Adrenal gland (tissue), 12 donors: Measurements from ENCODE around the gene MEIS1. TPM values are rescaled to one million over a fixed set of nuclear protein-coding genes. Genes with fewer than 3 reads are reported as not detected.

ENCODE experiments used
- DNase-seq, 7 donors: peaks; one replicate each; pipeline ENCODE4 v3.0.0-alpha.2; 2019 to 2020
- H3K27ac ChIP-seq, 5 donors: fragments of 200-600 bp; sonication (generic) in 4 of 5; 1 replicate in 3 of 5; 2 replicates in 2 of 5; pipeline versions ENCODE4 v1.5.1 to v1.8.0; 2016 to 2020; ENCODE audit warnings: mild to moderate bottlenecking in 1 of 5
- H3K27me3 ChIP-seq: fragments of 200-600 bp; 2 replicates; pipeline ENCODE4 v1.8.0; 2021
- H3K36me3 ChIP-seq, 2 donors: fragments of 200-600 bp; replicated peaks in 1 of 2; 1 replicate in 1 of 2; 2 replicates in 1 of 2; pipeline versions ENCODE4 v1.5.1 to v1.8.0; 2018 to 2022
- H3K4me1 ChIP-seq, 2 donors: fragments of 200-600 bp; replicated peaks in 1 of 2; 1 replicate in 1 of 2; 2 replicates in 1 of 2; pipeline versions ENCODE4 v1.5.1 to v1.8.0; 2018 to 2021
- H3K4me3 ChIP-seq, 4 donors: fragments of 200-600 bp; sonication (generic) in 3 of 4; one replicate each; pipeline ENCODE4 v1.5.1; 2016 to 2018
- H3K9me3 ChIP-seq, 3 donors: fragments of 200-600 bp; sonication (generic) in 1 of 3; replicated peaks in 1 of 3; 1 replicate in 2 of 3; 2 replicates in 1 of 3; pipeline versions ENCODE4 v1.5.1 to v1.8.0; 2016 to 2021
- POLR2A ChIP-seq, 2 donors: fragments of 450-650 bp; IDR thresholded peaks; one replicate each; pipeline ENCODE4 v1.6.1; 2017; ENCODE audit warnings: antibody characterized with exemption in 2 of 2, mild to moderate bottlenecking in 2 of 2, moderate library complexity in 1 of 2
- WGBS, 4 donors: extraction: QIAGEN DNeasy Blood & Tissue Kit in 2 of 4; methylation state at CpG; one replicate each; pipeline versions ENCODE4 v1.1.5 to v1.1.7; 2013 to 2017; 5-methylcytosine and 5-hydroxymethylcytosine counted together
- intact Hi-C, 2 donors: fragments of 100-400 bp; cut with DNase I; formaldehyde crosslinking; loops; one replicate each; pipeline versions ENCODE4 v1.14.1 to v1.15.0; 2022 to 2023
- polyA plus RNA-seq, 3 donors: library from polyadenylated mRNA; stranded (reverse); fragments of 200-250 nt in 2 of 3; fragments of 350-450 nt in 1 of 3; fragmentation: Illumina TruSeq in 1 of 3; extraction: RNeasy Lipid Tissue Mini Kit (QIAGEN cat#74804) in 1 of 3; gene quantifications; one replicate each; pipeline ENCODE4 v1.2.3, GENCODE V29; 2013 to 2014
- total RNA-seq, 9 donors: library from RNA; depleted of rRNA in 4 of 9; stranded (reverse); fragments of >200 nt in 4 of 9; fragments of 120-200 nt in 1 of 9; fragmentation: NEBNext Ultra II Directional in 1 of 9; extraction: Animal tissue kit (Norgen Biotek cat#: 25700) in 1 of 9; gene quantifications; one replicate each; pipeline versions ENCODE4 v1.1.0 to v1.2.4, GENCODE V29; 2013 to 2023
- TF ChIP-seq, protein P1 (sequence below), 6 experiments: fragments of 450-650 bp in 4 of 6; fragments of 200-600 bp in 2 of 6; sonication (generic) in 1 of 6; IDR thresholded peaks; 1 replicate in 5 of 6; 2 replicates in 1 of 6; pipeline versions ENCODE4 v1.5.1 to v1.8.0; 2016 to 2021; ENCODE audit warnings: antibody characterized with exemption in 6 of 6, mild to moderate bottlenecking in 2 of 6, moderate library complexity in 1 of 6
- donor health status: healthy with polysubstance abuse.
- donor health status: Bipolar disorder and iron deficiency.
- donor health status: DM: yes; HTN: yes; CAD: no.
- donor health status: DM: no; HTN: no; CAD: no.
- donor health status: DM: no; HTN: no; CAD: no.
- donor health status: DM: yes; HTN: yes; CAD: no.

The MEIS1 gene
- total and polyA plus RNA-seq, 12 donors, result 56.3 to 257 (median 107) TPM

DNA sequence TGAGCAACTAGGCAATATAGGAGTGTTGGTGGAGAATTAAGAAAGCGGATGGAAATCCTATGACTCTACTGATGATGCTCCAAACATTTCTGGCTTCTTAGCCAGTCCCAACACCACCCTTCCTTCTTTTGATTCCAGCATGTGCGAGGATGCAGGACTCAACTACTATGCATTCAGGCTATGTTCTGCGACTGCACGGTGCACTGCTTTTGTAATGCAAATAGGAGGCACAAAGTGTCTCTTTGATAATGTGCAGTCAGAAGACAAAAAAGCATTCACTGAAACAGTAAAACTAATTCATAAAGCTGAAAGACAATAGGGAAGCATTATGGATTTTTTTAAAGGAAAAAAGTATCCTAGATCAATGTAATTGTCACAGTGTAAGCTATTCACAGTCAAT is 106.7 kb downstream of the MEIS1 start:
- H3K27me3 ChIP-seq, result no peaks in the 10 kb centered on the region
- intact Hi-C loops, result no loop called here
- WGBS, 4 donors, result 69 to 94% (median 90%) methylated on average over 4 of the region's 4 CpGs
- H3K27ac ChIP-seq, result no peak overlapping the region
- TF ChIP-seq, protein P1, sequence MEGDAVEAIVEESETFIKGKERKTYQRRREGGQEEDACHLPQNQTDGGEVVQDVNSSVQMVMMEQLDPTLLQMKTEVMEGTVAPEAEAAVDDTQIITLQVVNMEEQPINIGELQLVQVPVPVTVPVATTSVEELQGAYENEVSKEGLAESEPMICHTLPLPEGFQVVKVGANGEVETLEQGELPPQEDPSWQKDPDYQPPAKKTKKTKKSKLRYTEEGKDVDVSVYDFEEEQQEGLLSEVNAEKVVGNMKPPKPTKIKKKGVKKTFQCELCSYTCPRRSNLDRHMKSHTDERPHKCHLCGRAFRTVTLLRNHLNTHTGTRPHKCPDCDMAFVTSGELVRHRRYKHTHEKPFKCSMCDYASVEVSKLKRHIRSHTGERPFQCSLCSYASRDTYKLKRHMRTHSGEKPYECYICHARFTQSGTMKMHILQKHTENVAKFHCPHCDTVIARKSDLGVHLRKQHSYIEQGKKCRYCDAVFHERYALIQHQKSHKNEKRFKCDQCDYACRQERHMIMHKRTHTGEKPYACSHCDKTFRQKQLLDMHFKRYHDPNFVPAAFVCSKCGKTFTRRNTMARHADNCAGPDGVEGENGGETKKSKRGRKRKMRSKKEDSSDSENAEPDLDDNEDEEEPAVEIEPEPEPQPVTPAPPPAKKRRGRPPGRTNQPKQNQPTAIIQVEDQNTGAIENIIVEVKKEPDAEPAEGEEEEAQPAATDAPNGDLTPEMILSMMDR (IDR thresholded peaks at IDR 0.05), result no peak
- no peak for TF ChIP-seq POLR2A (IDR thresholded peaks at IDR 0.05)
- DNase-seq, result no peak
- H3K4me3 ChIP-seq, result no peak overlapping the region
- no peaks in the 10 kb centered on the region for H3K9me3 ChIP-seq
- H3K4me1 ChIP-seq, result peaks cover 19 to 59% of the 10 kb centered on the region in 2 donors
- H3K36me3 ChIP-seq, result peaks cover 0 to 6% of the 10 kb centered on the region in 2 donors

DNA sequence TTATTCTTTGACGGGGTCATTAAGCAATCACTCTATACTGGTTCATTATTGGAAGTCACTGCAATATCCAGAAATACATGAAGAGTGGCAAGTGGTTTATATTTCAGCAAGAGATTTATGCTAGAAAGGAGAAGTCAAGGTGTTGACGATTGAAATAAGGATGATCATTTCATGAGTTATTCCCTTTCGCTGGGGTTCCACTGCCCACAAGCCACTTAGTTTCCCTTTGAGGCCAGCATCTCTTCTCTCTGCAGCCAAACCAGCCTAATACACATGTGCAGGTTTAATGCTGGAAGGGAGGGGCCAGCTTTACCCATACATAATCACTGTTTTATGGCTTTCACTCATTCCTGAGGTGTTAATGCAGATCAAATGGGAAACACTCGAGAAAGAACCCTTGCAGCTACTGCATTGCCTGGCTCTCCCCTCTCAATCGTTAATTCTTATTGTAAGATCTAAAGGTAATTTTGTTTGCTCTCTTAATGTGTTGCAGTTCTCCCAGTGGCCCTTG is 108.4 kb downstream of the MEIS1 start:
- TF ChIP-seq, protein P1 (IDR thresholded peaks at IDR 0.05), result no peak
- TF ChIP-seq POLR2A (IDR thresholded peaks at IDR 0.05), result no peak
- peaks cover 0 to 8% of the 10 kb centered on the region in 2 donors for H3K36me3 ChIP-seq
- H3K4me3 ChIP-seq, result no peak overlapping the region
- H3K27me3 ChIP-seq, result no peaks in the 10 kb centered on the region
- no peaks in the 10 kb centered on the region for H3K9me3 ChIP-seq
- no peak overlapping the region for H3K27ac ChIP-seq
- intact Hi-C loops, result no loop called here
- 64 to 87% (median 80%) methylated on average over 5 of the region's 5 CpGs for WGBS, 4 donors
- no peak for DNase-seq
- peaks cover 26 to 59% of the 10 kb centered on the region in 2 donors for H3K4me1 ChIP-seq

DNA sequence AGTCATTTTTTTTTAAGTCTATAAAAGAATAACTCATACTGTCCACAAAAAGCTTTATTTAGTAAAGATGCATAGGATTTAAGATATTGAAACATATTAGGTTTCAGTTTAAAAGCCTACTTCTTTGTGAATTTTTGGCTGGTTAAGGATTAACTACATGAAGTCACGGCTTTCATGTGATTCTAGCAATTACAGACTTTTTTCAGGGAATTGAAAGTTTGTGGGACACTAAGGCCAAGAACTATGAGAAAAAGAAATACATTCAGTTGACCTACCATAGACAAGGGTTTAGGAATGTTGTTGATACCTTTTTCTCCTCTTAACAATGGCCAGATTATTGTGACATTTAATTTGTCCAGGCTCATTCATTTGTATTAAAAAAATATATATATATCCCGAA is 109.3 kb downstream of the MEIS1 start:
- WGBS, 4 donors, result 86 to 94% (median 88%) methylated on average over 2 of the region's 2 CpGs
- no peaks in the 10 kb centered on the region for H3K27me3 ChIP-seq

DNA sequence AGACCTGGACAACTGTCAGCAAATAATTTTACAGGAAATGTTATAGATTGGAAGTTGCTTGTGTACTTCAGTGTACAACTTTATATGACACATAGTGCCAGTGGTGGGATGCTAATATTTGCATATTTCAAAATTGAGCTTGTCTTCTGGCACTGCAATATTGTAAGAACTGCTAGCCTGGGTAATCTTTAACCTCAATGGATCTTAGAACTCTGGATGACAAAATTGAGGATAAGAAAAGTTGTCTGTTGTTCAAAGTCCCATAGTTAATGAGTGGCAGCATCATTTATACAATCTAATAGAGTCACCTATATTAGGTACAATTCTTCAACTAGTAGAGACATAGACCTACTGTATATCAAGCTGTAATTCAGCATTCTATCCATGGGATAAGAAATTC is 110.3 kb downstream of the MEIS1 start:
- no peak overlapping the region for H3K27ac ChIP-seq
- H3K9me3 ChIP-seq, result no peaks in the 10 kb centered on the region
- intact Hi-C loops, result no loop called here
- peaks cover 19 to 50% of the 10 kb centered on the region in 2 donors for H3K4me1 ChIP-seq
- no peak for DNase-seq
- peaks cover 0 to 15% of the 10 kb centered on the region in 2 donors for H3K36me3 ChIP-seq
- no peak for TF ChIP-seq POLR2A (IDR thresholded peaks at IDR 0.05)
- TF ChIP-seq, protein P1 (IDR thresholded peaks at IDR 0.05), result no peak
- H3K27me3 ChIP-seq, result no peaks in the 10 kb centered on the region
- H3K4me3 ChIP-seq, result no peak overlapping the region

More for the DNA sequence above, 109.3 kb downstream of the MEIS1 start:
- Histone ChIP-seq H3K4me3 (no peak overlapping the region), H3K9me3 (no peaks in the 10 kb centered on the region), H3K27ac (no peak overlapping the region), H3K36me3 (peaks cover 0 to 11% of the 10 kb centered on the region in 2 donors), H3K4me1 (peaks cover 27 to 60% of the 10 kb centered on the region in 2 donors)
- intact Hi-C loops, result no loop called here
- no peak for DNase-seq
- no peak for TF ChIP-seq POLR2A (IDR thresholded peaks at IDR 0.05)
- TF ChIP-seq, protein P1 (IDR thresholded peaks at IDR 0.05), result no peak
